Immature natural killer cell (primary cell): ENCODE measurements around the gene MAPK8IP3. TPM values are rescaled to one million over a fixed set of nuclear protein-coding genes. Genes with fewer than 3 reads are reported as not detected.

ENCODE experiments used
- DNase-seq, 3 donors: peaks; one replicate each; pipeline ENCODE4 v3.0.0; 2022; ENCODE audit warnings: mixed read lengths in 1 of 3
- H3K27ac Mint-ChIP-seq, 6 donors: one replicate each; pipeline ENCODE4 v1.8.0; 2020; ENCODE audit warnings: mixed read lengths in 6 of 6, mild to moderate bottlenecking in 5 of 6, inconsistent platforms in 4 of 6, moderate library complexity in 3 of 6
- H3K27me3 Mint-ChIP-seq, 3 donors: one replicate each; pipeline ENCODE4 v1.8.0; 2020 to 2021; ENCODE audit warnings: low read depth in 3 of 3, mild to moderate bottlenecking in 3 of 3, mixed read lengths in 3 of 3, moderate library complexity in 3 of 3, inconsistent platforms in 1 of 3
- H3K36me3 Mint-ChIP-seq, 3 donors: one replicate each; pipeline ENCODE4 v1.8.0; 2020; ENCODE audit warnings: mixed read lengths in 3 of 3, inconsistent platforms in 2 of 3, mild to moderate bottlenecking in 2 of 3
- H3K4me1 Mint-ChIP-seq, 2 donors: one replicate each; pipeline ENCODE4 v1.8.0; 2020; ENCODE audit warnings: inconsistent platforms in 2 of 2, mild to moderate bottlenecking in 2 of 2, mixed read lengths in 2 of 2, moderate library complexity in 1 of 2
- H3K4me3 Mint-ChIP-seq, 5 donors: one replicate each; pipeline ENCODE4 v1.8.0; 2020; ENCODE audit warnings: mild to moderate bottlenecking in 5 of 5, mixed read lengths in 5 of 5, inconsistent platforms in 3 of 5, moderate library complexity in 3 of 5
- H3K9me3 Mint-ChIP-seq, 6 donors: one replicate each; pipeline ENCODE4 v1.8.0; 2020; ENCODE audit warnings: mild to moderate bottlenecking in 6 of 6, mixed read lengths in 6 of 6, inconsistent platforms in 4 of 6, moderate library complexity in 3 of 6
- polyA plus RNA-seq, 3 donors: library from polyadenylated mRNA; unstranded; fragments of 300-500 nt; fragmentation: Illumina TruSeq; gene quantifications; one replicate each; pipeline ENCODE4 v1.2.3, GENCODE V29; 2021

The MAPK8IP3 gene
- polyA plus RNA-seq, 3 donors from 2014 or later, result 0.55 to 3.8 (median 0.57) TPM

DNA sequence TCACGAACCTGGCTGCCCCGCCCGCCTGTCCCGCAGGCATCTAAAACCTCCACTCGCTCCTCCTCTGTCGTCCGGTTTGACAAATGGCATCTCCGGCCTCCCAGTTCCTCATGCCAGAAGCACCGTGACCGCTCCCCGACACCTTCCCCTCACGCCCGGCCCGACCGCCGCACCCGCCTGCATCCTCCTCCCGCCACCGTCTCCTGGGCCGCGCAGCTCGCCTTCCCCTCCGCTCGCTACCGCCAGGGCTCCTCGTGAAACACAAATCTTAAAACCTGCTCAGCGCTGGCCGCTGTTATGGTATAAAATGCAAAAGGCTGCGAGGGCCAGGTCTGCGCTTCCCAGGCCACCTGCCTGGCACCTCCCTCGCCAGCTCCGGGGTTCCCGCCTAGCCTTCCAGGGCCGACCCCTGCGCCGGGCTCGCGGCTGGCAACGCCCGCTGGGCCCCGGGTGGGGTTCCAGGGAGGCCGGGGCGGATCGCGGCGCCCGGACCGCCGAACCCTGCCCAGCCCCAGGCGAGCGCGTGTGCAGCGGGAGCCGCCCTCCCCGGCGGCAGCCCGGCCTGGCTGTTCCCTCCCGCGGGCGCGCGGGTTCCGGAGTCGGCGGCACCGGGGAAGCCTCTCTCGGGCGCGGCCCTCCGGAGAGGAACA, 75.9 kb downstream of the MAPK8IP3 start:
- Mint-ChIP-seq H3K4me1 (peaks cover 25 to 30% of the 10 kb centered on the region in 2 donors), H3K36me3 (no peaks in the 10 kb centered on the region), H3K9me3 (no peaks in the 10 kb centered on the region), H3K27ac (peak overlapping the region; percentile 78 to 94 (median 84)), H3K27me3 (peaks cover 7 to 12% (median 10%) of the 10 kb centered on the region in 3 donors), H3K4me3 (peak overlapping the region; percentile 84 to 92 (median 85))
- DNase-seq, result peak; percentile 42 to 53 (median 52)

GRCh38 chr16:1782408-1783264, 76.6 kb downstream of the MAPK8IP3 start, which contains the start of the genes NUBP2 and SPSB3:
TSS of gene NUBP2 (plus strand) at chr16:1782960. CDS start at chr16:1783021, 61 bp downstream.
TSS of gene SPSB3 (minus strand) at chr16:1782571. CDS start at chr16:1781483, 1,088 bp downstream.
- peak; percentile 99 for DNase-seq
- Mint-ChIP-seq H3K36me3 (no peaks in the 10 kb centered on the region), H3K27me3 (peaks cover 7 to 12% (median 10%) of the 10 kb centered on the region in 3 donors)

DNA sequence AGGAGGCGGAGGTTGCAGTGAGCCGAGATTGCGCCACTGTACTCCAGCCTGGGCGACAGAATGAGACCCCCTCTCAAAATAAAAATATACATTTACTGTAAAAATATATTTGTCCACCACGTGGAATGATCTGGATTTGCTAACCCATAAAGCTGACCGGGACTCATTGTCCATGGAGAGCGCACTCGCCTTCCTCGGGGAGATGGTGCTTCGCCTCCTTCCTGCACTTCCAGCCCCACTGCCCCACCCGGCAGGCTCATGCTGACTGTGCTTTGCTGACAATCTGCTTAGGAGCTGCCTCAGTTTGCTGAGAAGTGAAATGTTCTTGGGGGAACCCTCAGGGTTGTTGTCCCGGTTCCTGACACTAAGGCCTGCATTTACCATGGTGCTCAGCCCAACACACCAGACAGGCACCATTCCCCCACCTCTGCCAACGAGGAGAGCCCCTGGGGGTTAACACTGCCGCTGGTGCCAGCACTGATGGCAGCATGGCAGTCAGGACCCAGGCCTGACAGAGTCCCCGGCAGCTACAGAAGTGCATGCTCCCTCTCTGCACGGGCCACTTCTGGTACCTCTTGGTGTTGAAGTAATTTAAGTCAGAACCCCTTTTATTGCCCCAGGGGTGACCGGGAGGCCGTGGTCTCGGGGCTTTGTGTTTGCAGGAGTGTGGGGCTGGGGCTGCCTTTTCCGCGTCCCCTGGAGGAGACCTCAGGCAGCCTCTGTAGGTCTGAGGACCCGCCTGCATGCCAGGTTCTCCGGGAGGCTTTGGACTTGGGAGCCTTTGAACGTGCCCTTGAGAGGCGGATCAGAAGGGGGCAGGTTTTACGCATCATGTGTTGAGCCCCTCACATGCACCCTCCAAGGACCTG, 79.2 kb downstream of the MAPK8IP3 start:
- no peak overlapping the region for H3K27ac Mint-ChIP-seq

More at GRCh38 chr16:1782408-1783264, 76.6 kb downstream of the MAPK8IP3 start, which contains the start of the genes NUBP2 and SPSB3:
- H3K4me1 Mint-ChIP-seq, result peaks cover 25 to 30% of the 10 kb centered on the region in 2 donors
- peak within 1 kb of the TSS; percentile 88 to 93 (median 91) for H3K4me3 Mint-ChIP-seq
- no peaks in the 10 kb centered on the region for H3K9me3 Mint-ChIP-seq
- H3K27ac Mint-ChIP-seq, result peak within 1 kb of the TSS; percentile 85 to 96 (median 91)

GRCh38 chr16:1785846-1786170, 79.8 kb downstream of the MAPK8IP3 start:
- no peak for DNase-seq

More for the DNA sequence above, 79.2 kb downstream of the MAPK8IP3 start:
- peaks cover 0 to 5% (median 3%) of the 10 kb centered on the region in 3 donors for H3K36me3 Mint-ChIP-seq
- no peaks in the 10 kb centered on the region for H3K9me3 Mint-ChIP-seq
- peaks cover 25 to 31% of the 10 kb centered on the region in 2 donors for H3K4me1 Mint-ChIP-seq
- H3K27me3 Mint-ChIP-seq, result peaks cover 5 to 9% (median 6%) of the 10 kb centered on the region in 3 donors
- no peak for DNase-seq
- peak overlapping the region; percentile 41 to 67 (median 61) for H3K4me3 Mint-ChIP-seq

GRCh38 chr16:1786242-1787055, 80.5 kb downstream of the MAPK8IP3 start:
- H3K4me3 Mint-ChIP-seq, result no peak overlapping the region
- H3K27ac Mint-ChIP-seq, result no peak overlapping the region
- peaks cover 19 to 25% of the 10 kb centered on the region in 2 donors for H3K4me1 Mint-ChIP-seq
- H3K27me3 Mint-ChIP-seq, result peaks cover 5 to 11% (median 6%) of the 10 kb centered on the region in 3 donors
- H3K9me3 Mint-ChIP-seq, result no peaks in the 10 kb centered on the region
- peaks cover 0 to 5% (median 3%) of the 10 kb centered on the region in 3 donors for H3K36me3 Mint-ChIP-seq
- DNase-seq, result no peak

More at GRCh38 chr16:1785846-1786170, 79.8 kb downstream of the MAPK8IP3 start:
- Mint-ChIP-seq H3K27me3 (peaks cover 5 to 11% (median 6%) of the 10 kb centered on the region in 3 donors), H3K4me3 (no peak overlapping the region), H3K27ac (no peak overlapping the region), H3K9me3 (no peaks in the 10 kb centered on the region), H3K36me3 (peaks cover 0 to 5% (median 3%) of the 10 kb centered on the region in 3 donors), H3K4me1 (peaks cover 25 to 30% of the 10 kb centered on the region in 2 donors)

- DNase-seq, result no peak
- H3K4me1 Mint-ChIP-seq, result peaks cover 14 to 21% of the 10 kb centered on the region in 2 donors
- peaks cover 0 to 5% (median 3%) of the 10 kb centered on the region in 3 donors for H3K36me3 Mint-ChIP-seq
- H3K4me3 Mint-ChIP-seq, result no peak overlapping the region
- H3K9me3 Mint-ChIP-seq, result no peaks in the 10 kb centered on the region
- no peak overlapping the region for H3K27ac Mint-ChIP-seq
- peaks cover 5 to 9% (median 6%) of the 10 kb centered on the region in 3 donors for H3K27me3 Mint-ChIP-seq
These were observed 81.0 kb downstream of the MAPK8IP3 start for GRCh38 chr16:1787056-1787321.

GRCh38 chr16:1787322-1788094, 81.5 kb downstream of the MAPK8IP3 start:
- H3K4me1 Mint-ChIP-seq, result peaks cover 13 to 19% of the 10 kb centered on the region in 2 donors
- H3K27ac Mint-ChIP-seq, result no peak overlapping the region
- peaks cover 3 to 7% (median 5%) of the 10 kb centered on the region in 3 donors for H3K27me3 Mint-ChIP-seq
- peaks cover 0 to 5% (median 3%) of the 10 kb centered on the region in 3 donors for H3K36me3 Mint-ChIP-seq
- H3K9me3 Mint-ChIP-seq, result no peaks in the 10 kb centered on the region
- no peak overlapping the region for H3K4me3 Mint-ChIP-seq
- DNase-seq, result no peak

DNA sequence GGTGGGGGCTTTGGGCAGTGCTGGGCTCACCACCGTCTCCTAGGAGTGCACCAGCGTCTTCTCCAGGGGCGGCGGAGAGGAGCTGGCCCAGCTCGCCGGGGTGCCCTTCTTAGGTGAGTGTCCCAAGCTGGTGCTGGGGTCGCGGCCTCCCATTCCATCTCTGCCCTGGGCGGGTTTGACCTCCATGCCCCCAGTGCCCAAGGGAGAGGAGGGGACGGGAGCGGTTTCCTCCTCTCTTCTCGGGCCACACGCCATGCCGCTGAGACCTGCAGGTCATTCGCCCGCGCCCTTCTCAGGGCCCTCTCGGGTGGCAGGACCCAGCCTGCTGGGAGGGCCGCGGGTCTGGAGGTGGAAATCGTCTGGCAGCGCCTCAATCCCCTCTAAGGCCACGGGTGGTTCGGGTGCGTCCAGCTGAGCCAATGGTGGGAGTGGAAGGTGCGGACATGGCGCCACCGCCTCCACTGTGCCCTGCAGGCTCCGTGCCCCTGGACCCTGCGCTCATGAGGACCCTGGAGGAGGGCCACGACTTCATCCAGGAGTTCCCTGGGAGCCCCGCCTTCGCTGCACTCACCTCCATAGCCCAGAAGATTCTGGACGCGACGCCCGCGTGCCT, 82.2 kb downstream of the MAPK8IP3 start:
- H3K4me1 Mint-ChIP-seq, result peaks cover 11 to 17% of the 10 kb centered on the region in 2 donors
- H3K27me3 Mint-ChIP-seq, result peaks cover 0 to 4% (median 1%) of the 10 kb centered on the region in 3 donors
- no peak overlapping the region for H3K27ac Mint-ChIP-seq
- peaks cover 0 to 5% (median 3%) of the 10 kb centered on the region in 3 donors for H3K36me3 Mint-ChIP-seq
- H3K9me3 Mint-ChIP-seq, result no peaks in the 10 kb centered on the region
- H3K4me3 Mint-ChIP-seq, result no peak overlapping the region
- no peak for DNase-seq

DNA sequence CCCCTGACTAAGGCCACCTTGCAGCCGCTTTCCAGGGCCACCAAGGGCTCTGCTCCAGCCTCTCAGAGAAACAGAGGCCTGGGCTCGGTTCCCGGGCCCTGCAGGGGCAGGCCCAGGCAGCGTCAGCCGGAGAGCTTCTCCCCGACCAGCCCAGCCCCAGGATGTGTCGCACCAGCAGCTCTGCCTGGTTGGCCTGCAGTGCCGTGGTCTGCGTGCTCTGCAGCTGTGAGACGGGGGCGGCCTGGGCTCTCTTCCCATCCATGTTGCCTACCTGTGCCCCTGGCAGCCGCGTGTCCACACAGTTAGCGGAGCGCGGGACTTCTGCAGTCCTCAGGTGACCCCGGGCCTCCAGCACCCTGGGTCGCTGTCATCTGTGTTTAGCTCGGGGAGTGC, 82.7 kb downstream of the MAPK8IP3 start:
- H3K27me3 Mint-ChIP-seq, result peaks cover 0 to 4% (median 1%) of the 10 kb centered on the region in 3 donors
- no peak overlapping the region for H3K4me3 Mint-ChIP-seq
- peaks cover 6 to 12% of the 10 kb centered on the region in 2 donors for H3K4me1 Mint-ChIP-seq
- no peaks in the 10 kb centered on the region for H3K9me3 Mint-ChIP-seq
- peaks cover 0 to 5% (median 3%) of the 10 kb centered on the region in 3 donors for H3K36me3 Mint-ChIP-seq
- no peak overlapping the region for H3K27ac Mint-ChIP-seq
- no peak for DNase-seq

DNA sequence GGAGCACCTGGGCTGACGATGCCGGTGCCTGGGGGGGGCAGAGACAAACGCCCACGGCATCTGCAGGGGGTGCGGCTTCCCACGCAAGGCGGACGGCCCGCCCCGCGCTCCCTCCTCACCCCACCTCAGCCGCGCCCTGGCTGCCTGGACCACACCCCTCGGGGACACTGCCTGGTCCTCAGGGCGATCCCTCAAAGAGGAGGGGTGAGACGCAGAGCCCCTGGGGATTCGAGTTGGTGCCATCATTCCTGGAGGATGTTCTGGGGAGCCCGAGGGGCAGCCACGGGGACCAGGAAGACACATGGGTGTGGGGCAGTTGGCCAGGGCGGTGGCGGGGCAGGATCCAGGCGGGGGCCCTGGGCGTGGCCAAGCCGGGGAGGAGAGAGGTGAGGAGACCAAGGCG, 83.6 kb downstream of the MAPK8IP3 start:
- no peak overlapping the region for H3K4me3 Mint-ChIP-seq
- H3K9me3 Mint-ChIP-seq, result no peaks in the 10 kb centered on the region
- no peak for DNase-seq
- peaks cover 0 to 4% (median 1%) of the 10 kb centered on the region in 3 donors for H3K27me3 Mint-ChIP-seq
- H3K4me1 Mint-ChIP-seq, result peaks cover 6 to 8% of the 10 kb centered on the region in 2 donors
- H3K27ac Mint-ChIP-seq, result no peak overlapping the region
- peaks cover 0 to 5% (median 3%) of the 10 kb centered on the region in 3 donors for H3K36me3 Mint-ChIP-seq

DNA sequence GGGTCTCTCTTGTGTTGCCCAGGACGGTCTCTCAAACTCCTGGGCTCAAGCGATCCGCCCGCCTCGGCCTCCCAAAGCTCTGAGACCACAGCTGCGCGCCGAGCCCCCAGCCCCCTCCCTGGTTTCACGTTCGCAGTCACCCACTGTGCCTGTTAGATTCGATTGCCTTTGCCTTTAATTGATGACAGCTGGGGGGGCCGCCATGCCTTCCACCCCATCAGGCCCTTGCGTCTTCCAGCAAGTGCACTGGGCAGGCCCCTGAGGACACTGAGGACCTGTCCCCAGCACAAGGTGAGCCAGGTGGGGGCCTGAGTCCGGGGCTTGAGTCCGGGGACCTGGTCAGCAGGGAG, 84.2 kb downstream of the MAPK8IP3 start:
- Mint-ChIP-seq H3K27ac (no peak overlapping the region), H3K4me3 (no peak overlapping the region), H3K4me1 (peaks cover 2 to 4% of the 10 kb centered on the region in 2 donors), H3K27me3 (peaks cover 0 to 4% (median 1%) of the 10 kb centered on the region in 3 donors), H3K36me3 (peaks cover 0 to 5% (median 3%) of the 10 kb centered on the region in 3 donors), H3K9me3 (no peaks in the 10 kb centered on the region)
- no peak for DNase-seq
